Keratinocyte (primary cell): Measurements from ENCODE around the gene PCNT.

Source experiments
- CTCF ChIP-seq, 3 experiments: IDR thresholded peaks in 1 of 3; conservative IDR thresholded peaks in 1 of 3; optimal IDR thresholded peaks in 1 of 3; 2 replicates in 2 of 3; 3 replicates in 1 of 3; pipeline versions ENCODE3 to v1.5.1; 2011; ENCODE audit warnings: low read length in 3 of 3, mild to moderate bottlenecking in 3 of 3, moderate library complexity in 2 of 3, control low read depth in 1 of 3, inconsistent platforms in 1 of 3; ENCODE audit not compliant: insufficient read depth in 2 of 3; ENCODE audit errors: extremely low read depth in 1 of 3
- EZH2 ChIP-seq: IDR thresholded peaks from one replicate; pipeline ENCODE4 v1.6.1; 2012; ENCODE audit warnings: inconsistent platforms, mild to moderate bottlenecking, low read length, moderate library complexity

GRCh38 chr21:46366561-46366960, 42.6 kb downstream of the PCNT start:
- TF ChIP-seq CTCF (optimal IDR thresholded peaks at IDR 0.05 in 1 of 3, IDR thresholded peaks at IDR 0.05 in 1 of 3, conservative IDR thresholded peaks at IDR 0.05 in 1 of 3; ENCODE audit: extremely low read depth in 1 of 3, insufficient read depth in 2 of 3, low read length in 3 of 3) (no peak), EZH2 (no peak)
